ENCODE measurements around the gene POLR3A.

POLR3A gene

DNA sequence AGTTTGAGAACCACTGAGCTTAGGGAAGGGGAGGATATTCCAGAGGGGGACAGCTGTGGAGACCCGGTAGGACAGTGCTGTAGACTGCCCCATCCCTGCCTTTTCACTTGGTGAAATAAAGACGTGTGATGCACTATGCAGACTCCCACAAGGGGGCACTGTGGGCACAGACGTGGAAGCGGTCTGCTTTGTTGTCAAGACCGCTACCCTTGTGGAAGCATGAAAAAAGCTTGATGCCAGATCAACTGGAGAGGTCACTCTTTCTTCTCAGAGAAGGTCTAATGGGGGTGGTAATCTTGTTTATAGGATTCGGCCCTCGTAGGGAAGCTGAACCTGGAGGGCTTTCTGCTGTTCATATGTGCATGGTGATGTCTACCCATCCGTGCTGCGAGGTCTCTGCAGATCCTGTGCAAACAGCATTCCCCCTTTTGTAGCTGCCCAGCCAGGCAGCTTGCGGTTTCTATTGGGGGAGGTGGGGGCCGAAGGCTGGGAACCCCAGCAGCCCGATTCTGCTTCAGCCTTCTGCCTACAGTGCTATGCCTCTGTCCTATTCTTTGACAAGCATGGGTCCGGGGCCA lies 18.1 kb upstream of the POLR3A start:
- in situ Hi-C loops (cut with HindIII; ENCODE audit: low sequenced_read_pairs): loop anchor here (10.0 to 25.0 kb wide), 3 partner anchors 177 to 1415 kb away; no protein-coding TSS in a partner anchor

DNA sequence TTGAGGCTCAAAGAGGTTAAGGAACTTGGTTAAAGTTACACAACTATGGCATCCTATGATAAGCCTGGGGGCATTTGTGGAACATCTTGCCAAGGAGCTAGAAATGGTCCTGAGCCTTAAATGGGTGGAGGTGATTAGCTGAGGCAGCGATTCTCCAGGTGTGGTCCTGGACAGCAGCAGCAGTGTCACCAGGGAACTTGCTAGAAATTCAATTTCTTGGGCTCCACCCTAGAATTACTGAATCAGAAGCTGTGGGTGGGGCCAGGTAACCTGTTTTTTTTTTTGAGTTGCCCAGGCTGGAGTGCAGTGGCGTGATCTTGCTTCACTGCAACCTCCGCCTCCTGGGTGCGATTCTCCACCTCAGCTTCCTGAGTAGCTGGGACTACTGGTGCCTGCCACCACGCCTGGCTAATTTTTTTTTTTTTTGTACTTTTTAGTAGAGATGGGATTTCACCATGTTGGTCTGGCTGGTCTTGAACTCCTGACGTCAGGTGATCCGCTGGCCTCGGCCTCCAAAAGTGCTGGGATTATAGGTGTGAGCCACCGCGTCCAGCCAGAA lies 17.5 kb upstream of the POLR3A start:
- in situ Hi-C loops (cut with HindIII; ENCODE audit: low sequenced_read_pairs): loop anchor here (10.0 to 25.0 kb wide), 3 partner anchors 178 to 1416 kb away; no protein-coding TSS in a partner anchor

DNA sequence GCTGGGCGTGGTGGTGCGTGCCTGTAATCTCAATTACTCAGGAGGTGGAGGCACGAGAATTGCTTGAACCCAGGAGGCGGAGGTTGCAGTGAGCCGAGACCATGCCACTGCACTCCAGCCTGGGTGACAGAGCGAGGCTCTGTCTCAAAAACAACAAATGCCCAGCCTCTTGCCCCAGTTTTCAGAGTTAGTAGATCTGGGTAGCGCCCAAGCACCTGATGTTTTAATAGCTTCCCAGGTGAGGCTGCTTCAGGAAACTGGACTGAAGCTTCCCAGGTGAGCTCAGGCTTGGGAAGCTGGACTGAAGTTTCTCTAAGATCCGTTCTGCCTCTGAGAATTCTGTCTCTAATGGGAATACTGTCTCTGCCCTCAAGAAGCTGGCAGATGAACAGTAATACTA lies 16.5 kb upstream of the POLR3A start:
- in situ Hi-C loops (cut with HindIII; ENCODE audit: low sequenced_read_pairs): loop anchor here (10.0 to 25.0 kb wide), 3 partner anchors 179 to 1416 kb away; no protein-coding TSS in a partner anchor

DNA sequence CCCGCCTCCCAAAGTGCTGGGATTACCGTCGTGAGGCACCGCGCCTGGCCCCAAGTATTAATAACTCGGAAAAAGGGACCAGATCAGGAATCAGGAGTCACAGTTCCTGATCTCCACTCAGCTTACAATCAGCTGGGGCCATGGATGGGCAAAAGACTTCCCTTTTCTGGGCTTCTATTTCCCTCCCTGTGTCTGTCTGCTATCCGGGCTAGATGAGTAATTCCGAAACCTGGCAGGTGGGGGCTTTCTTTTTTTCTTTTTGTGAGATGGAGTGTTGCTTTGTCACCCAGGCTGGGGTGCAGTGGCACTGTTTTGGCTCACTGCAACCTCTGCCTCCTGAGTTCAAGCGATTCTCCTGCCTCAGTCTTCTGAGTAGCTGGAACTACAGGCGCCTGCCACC lies 15.9 kb upstream of the POLR3A start:
- in situ Hi-C loops (cut with HindIII; ENCODE audit: low sequenced_read_pairs): loop anchor here (10.0 to 25.0 kb wide), 3 partner anchors 180 to 1417 kb away; no protein-coding TSS in a partner anchor

DNA sequence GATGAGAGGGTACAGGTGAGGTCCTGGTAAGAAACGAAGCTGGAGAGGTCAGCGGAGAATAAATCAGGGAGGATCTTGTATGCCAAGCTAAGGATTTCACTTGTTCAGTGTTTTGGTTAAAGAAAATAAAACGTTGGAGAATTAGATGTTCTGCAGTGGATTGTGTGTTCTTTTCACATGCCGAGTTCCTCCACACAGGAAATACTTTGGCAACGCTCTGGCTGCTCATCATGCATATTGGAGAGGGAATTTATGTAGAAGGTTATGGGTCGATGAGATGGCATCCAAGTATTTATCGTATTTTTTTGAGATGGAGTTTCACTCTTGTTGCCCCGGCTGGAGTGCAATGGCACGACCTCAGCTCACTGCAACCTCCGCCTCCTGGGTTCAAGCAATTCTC lies 15.4 kb upstream of the POLR3A start:
- in situ Hi-C loops (cut with HindIII; ENCODE audit: low sequenced_read_pairs): loop anchor here (10.0 to 25.0 kb wide), 3 partner anchors 180 to 1418 kb away; no protein-coding TSS in a partner anchor

DNA sequence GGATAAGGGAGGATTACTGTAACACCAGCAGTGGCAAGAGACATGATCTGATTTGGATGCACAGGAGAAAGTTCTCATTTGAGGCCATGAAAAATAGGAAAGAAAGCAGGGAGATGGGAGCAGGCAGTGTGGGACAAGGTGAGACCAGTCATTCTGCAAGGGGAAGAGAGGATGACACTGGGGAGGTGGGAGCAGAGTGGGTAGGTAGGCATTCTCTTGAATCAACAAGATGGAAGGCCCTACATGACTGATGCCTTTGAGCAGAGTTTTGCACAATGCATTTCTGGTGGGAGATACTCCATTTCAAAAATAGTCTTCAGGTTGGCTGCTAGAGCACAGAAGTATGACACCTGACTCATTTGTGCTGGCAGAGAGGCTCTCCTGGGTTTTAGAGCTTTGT lies 14.9 kb upstream of the POLR3A start:
- in situ Hi-C loops (cut with HindIII; ENCODE audit: low sequenced_read_pairs): loop anchor here (10.0 to 25.0 kb wide), 3 partner anchors 181 to 1418 kb away; no protein-coding TSS in a partner anchor

DNA sequence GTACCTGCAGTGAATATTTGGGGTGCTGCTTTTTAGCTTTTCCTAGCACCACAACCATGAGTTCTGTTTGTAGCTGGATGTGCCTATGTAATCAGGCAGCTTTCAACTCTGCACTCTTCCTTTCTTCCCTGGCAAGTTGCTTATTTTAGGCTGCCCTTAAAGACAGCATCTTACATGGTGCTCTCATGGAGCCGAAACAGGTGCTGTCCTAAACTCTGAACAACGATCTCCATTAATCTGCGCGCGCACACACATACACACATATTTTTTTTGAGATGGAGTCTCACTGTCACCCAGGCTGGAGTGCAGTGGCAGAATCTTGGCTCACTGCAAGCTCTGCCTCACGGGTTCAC lies 13.4 kb upstream of the POLR3A start:
- in situ Hi-C loops (cut with HindIII; ENCODE audit: low sequenced_read_pairs): loop anchor here (10.0 to 25.0 kb wide), 3 partner anchors 182 to 1420 kb away; no protein-coding TSS in a partner anchor

DNA sequence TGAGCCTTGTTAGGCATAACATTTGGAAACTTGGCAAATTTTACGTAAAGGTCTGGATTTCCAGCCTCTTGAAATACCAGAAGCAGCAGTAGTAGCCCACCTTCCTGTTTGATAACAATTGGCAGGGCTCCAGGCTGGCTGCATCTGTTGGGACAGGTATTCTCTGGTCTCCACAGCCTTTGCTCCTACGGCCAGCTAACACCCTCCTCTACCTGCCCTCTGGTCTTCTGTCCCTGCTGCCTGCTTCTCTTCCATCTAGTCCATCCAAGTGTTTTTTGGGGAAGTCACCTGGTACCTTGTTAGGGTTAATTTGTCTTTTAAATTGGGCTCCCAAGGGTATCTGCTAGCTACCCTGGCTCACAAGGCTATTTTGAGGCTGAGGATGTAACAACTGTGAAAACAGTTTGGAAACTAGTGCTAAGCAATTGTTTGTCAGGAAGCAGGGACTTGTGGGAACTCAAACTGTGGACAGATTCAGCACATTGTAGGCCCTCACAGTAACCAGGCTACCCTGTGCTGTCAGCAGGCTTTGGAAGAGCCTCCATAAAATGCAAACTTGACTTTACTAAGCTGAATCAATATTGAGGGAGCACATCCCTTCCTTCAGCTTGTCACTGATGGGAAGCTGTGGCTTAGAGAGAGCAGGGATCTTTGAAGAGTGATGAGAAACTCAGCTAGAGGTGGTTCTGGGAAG lies 12.9 kb upstream of the POLR3A start:
- in situ Hi-C loops (cut with HindIII; ENCODE audit: low sequenced_read_pairs): loop anchor here (10.0 to 25.0 kb wide), 3 partner anchors 183 to 1420 kb away; no protein-coding TSS in a partner anchor

DNA sequence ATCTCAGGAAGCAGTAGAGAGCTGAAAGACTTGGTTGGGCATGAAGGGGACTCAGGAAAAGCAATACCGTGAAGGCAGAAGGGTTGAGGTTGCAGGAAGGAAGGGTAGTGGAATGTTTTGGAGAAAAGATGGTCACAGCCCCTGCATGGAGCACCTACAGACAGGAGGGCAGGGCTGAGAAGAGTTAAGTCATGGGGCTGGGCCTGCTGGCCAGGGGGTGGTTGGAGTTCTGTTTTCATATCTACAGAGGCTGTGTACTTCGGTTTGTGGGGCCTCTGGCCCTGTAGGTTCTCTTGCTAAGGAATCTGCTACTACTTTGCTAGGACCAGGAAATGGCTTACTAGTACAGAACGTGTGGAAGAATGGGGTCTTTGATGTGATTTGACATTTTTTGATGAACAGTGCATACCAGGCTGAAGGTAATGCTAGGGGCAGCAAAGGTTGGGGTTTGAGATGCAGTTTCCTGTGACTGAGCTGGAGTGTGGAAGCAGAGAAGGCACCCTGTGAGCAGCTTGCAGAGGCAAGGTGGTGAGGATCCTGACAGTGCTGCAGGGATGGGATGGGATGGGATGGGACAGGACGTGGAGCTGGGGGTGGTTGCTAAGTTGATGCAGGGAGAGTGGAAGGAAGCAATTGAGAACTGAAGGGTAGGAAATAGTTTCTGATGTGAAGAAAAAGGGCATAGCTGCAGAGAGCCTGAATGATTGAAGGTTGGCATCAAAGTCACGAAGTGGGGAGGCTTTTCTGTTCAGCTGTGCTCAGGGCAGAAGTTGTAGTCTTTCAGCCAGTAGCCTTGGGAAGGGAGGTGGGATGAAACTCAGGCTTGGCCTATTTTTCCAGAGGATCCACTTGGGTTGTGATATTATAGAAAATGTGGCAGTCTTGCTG lies 12.1 kb upstream of the POLR3A start:
- in situ Hi-C loops (cut with HindIII; ENCODE audit: low sequenced_read_pairs): loop anchor here (10.0 to 25.0 kb wide), 3 partner anchors 183 to 1421 kb away; no protein-coding TSS in a partner anchor

DNA sequence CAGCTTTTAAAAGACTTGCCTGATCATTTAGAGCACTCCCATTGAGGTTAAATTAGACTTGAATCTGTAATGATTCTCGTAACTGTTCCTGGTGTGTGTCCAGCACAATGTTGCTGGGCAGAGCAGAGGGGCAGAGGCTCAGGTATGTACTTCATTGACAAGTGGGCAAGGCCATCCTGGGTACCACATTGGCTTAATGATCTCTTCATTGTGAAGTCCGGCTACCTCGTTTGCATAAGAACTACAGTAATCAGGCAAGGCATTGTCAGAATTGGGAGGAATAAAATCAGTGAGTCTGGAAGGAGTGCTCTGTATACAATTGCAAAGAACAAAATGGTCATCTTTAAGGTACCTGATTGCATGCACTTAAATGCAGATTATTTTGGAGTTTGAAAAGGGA lies 10.4 kb upstream of the POLR3A start:
- in situ Hi-C loops (cut with HindIII; ENCODE audit: low sequenced_read_pairs): loop anchor here (10.0 to 25.0 kb wide), 3 partner anchors 185 to 1423 kb away; no protein-coding TSS in a partner anchor

DNA sequence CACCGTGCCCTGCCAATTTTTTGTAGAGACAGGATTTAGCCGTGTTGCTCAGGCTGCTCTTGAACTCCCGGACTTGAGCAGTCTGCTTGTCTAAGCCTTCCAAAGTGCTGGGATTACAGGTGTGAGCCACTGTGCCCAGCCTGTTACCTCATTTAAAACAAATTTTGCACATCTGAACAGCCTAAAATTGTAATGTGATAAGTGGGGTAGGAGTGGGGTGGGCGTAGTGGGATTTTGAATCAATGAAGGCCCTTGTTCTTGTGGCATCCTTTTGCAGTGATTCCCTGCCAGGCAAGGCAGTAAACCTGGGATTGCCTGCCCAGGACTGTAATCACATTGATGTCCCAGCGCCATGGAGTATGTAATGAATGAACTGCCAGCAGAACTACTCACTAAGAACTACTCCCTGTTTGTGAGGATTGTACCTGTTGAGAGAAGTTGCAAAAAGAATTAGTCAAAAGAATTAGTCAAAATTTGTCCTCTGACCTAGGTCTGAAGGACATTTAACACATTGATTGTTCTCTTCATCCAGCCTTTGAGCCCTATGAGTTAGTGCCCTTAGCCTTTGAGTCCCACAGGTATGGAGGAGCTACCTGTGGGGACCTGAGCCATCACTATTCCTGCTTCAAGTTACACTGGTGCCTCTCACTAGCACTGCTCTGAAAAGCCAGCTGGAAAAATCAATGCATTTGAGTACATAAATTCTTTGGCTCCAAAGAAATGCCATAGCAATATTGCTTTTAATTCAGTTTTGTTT lies 9.7 kb upstream of the POLR3A start:
- in situ Hi-C loops (cut with HindIII; ENCODE audit: low sequenced_read_pairs): loop anchor here (25.0 kb wide), 1 partner anchor 1423 kb away; no protein-coding TSS in a partner anchor

DNA sequence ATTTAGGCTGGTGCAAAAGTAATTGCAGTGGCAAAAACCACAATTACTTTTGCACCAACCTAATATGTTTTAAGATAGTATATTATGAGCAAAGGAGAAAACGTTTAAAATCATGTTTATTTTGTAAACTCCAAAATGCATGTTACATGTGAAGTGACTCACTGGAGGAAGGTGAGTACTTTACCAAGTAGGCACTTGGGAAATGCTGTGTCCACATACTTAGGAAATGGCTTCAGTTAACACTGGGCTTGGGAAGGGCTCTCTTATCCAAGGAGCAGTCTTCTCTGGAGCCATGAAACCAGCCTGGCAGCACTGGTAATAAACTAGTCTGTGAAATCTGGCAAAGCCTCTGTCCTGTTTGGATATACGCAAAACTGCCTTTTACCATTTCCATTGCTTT lies 8.8 kb upstream of the POLR3A start:
- in situ Hi-C loops (cut with HindIII; ENCODE audit: low sequenced_read_pairs): loop anchor here (25.0 kb wide), 1 partner anchor 1424 kb away; no protein-coding TSS in a partner anchor

DNA sequence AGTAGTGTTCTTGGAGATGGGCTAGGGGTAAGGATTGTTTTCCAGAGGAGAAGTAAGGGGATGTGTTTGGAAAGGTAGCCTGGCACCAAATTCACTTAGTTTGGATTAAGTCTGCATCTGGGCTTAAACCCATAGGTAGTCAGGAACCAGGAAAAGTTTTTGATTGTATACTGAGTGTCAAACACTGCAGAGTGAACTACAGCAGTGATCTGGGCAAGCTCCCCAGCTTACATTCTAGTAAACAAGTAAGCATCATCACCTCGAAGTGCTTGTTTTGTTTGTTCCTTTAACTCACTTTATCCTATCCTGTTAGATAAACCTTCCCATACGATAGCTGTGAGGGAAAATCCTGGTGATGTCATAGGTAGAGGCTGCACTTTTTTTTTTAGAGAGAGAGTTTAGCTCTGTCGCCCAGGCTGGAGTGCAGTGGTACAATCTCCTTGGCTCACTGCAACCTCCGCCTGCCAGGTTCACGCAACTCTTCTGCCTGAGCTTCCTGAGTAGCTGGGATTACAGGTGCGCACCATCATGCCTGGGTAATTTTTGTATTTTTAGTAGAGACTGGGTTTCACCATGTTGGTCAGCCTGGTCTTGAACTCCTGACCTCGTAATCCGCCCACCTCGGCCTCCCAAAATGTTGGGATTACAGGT lies 6.7 kb upstream of the POLR3A start:
- in situ Hi-C loops (cut with HindIII; ENCODE audit: low sequenced_read_pairs): loop anchor here (25.0 kb wide), 1 partner anchor 1426 kb away; no protein-coding TSS in a partner anchor

DNA sequence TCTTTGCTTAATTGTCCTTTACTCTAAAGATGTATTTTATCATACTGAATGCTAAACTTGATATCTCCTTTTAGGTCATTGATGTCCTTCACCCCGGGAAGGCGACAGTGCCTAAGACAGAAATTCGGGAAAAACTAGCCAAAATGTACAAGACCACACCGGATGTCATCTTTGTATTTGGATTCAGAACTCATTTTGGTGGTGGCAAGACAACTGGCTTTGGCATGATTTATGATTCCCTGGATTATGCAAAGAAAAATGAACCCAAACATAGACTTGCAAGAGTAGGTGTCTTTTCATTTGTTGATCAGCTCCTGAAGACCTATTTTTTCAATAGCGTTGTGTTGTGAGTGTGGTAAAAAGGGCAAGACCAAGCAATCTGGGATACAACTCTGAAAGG lies 6.1 kb upstream of the POLR3A start:
- in situ Hi-C loops (cut with HindIII; ENCODE audit: low sequenced_read_pairs): loop anchor here (25.0 kb wide), 1 partner anchor 1427 kb away; no protein-coding TSS in a partner anchor

DNA sequence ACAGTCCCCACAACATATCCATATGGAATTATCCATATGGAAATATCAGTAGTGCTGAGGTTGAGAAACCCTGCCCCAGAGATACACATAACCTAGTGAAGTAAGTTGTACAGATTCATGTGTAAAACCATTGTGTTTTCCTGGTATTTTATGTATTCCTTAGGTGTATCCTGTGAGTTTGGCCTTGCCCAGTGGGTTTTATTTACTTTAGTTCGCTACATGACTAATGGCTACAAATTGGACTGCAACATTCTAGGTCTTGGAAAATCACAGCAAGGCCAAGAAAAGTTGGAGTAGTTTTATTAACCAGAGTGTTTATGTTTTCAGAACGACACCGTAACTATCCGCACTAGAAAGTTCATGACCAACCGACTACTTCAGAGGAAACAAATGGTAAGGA lies 5.7 kb upstream of the POLR3A start:
- in situ Hi-C loops (cut with HindIII; ENCODE audit: low sequenced_read_pairs): loop anchor here (25.0 kb wide), 1 partner anchor 1427 kb away; no protein-coding TSS in a partner anchor

DNA sequence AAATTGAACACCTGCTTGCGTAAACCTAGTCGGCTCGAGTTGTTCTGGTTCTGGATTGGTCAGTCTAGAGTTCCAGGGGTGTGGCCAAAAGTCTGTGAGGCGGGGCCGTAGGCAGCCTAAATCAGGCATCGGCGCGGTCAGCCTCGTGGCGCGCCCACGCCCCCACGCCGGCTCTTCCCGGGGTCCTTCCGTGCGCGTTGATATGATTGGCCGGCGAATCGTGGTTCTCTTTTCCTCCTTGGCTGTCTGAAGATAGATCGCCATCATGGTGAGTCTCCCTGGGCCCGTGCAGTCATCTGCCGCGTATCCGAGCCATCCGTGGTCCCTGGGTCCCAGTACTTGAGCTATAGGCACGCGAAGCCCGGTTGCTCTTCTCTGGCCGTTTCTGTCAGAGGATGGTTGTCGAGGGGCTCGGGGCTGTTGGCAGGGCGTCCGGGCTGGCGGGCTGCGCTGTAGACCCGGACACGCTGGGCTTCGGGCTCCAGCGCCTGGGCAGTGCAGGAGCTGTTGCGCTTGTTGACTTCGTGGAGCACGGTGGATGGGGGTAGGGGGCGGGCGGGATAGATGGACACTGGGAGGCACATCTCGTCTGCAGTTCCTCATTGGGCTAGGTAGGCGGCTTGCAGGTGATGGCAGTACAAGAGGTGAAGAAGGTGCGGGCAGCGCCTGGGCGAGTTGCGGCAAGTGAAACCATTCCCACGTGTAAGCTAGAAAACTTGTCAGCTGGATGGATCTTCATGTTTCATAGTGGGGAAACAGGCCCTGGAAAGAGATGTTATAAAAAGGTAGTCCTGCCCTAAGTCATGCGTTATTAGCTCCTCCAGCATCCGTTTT lies 4.5 kb upstream of the POLR3A start, which contains the start of gene RPS24:
TSS of gene RPS24 (plus strand) at position 227 of the 834 bp plus-strand sequence. CDS start at position 266, 39 bp downstream.
- in situ Hi-C loops (cut with HindIII; ENCODE audit: low sequenced_read_pairs): loop anchor here (25.0 kb wide), 1 partner anchor 1428 kb away; no protein-coding TSS in a partner anchor

DNA sequence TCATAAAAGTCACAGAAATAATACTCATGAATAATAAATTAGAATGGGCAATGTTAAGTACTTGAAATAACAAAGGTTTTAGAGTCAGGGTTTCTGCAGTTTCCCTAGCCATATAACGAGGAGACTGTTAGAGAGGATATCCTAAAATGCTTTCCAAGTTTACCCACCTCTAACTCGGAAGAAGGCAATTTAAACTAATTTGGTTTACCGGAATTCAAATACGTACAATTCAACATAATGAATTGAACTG lies 4.0 kb upstream of the POLR3A start:
- in situ Hi-C loops (cut with HindIII; ENCODE audit: low sequenced_read_pairs): loop anchor here (25.0 kb wide), 1 partner anchor 1429 kb away; no protein-coding TSS in a partner anchor

All from DLD1 (cell line).